Measurements from ENCODE around the gene SATB2.

Gene SATB2

DNA sequence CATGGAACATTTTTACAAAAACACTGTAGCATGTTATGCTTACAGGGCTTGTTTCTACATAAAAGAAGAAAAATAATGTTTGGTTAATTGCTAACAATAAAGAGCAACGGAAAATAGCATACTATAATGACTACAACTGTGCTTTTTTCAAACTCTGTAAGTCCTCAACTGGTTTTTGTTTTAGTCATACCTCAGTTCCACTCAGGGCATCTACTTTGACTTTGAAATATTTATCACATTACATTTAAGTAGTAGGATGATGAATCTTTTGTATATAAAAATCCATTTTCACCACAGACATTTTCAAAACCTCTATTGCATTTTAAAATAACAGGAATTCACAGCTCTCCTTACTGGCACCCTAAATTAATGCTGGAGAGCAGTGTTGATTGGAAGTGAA lies 8.3 kb downstream of the SATB2 start:
- H3K9ac ChIP-seq (ENCODE audit: low read depth, low read length): no peak overlapping the region
- no peaks in the 10 kb centered on the region for H3K4me1 ChIP-seq (ENCODE audit: insufficient read depth, low read length)
- no peak for TF ChIP-seq EZH2 (IDR thresholded peaks at IDR 0.05; ENCODE audit: borderline replicate concordance, low read depth, low read length, severe bottlenecking)
- TF ChIP-seq, protein P1, sequence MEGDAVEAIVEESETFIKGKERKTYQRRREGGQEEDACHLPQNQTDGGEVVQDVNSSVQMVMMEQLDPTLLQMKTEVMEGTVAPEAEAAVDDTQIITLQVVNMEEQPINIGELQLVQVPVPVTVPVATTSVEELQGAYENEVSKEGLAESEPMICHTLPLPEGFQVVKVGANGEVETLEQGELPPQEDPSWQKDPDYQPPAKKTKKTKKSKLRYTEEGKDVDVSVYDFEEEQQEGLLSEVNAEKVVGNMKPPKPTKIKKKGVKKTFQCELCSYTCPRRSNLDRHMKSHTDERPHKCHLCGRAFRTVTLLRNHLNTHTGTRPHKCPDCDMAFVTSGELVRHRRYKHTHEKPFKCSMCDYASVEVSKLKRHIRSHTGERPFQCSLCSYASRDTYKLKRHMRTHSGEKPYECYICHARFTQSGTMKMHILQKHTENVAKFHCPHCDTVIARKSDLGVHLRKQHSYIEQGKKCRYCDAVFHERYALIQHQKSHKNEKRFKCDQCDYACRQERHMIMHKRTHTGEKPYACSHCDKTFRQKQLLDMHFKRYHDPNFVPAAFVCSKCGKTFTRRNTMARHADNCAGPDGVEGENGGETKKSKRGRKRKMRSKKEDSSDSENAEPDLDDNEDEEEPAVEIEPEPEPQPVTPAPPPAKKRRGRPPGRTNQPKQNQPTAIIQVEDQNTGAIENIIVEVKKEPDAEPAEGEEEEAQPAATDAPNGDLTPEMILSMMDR (IDR thresholded peaks at IDR 0.05; ENCODE audit: borderline replicate concordance, extremely low read depth, low read length, poor library complexity, severe bottlenecking): no peak
- H3K4me3 ChIP-seq (ENCODE audit: low read depth in 1 of 2, low read length in 2 of 2): no peak overlapping the region
- H3K27ac ChIP-seq (ENCODE audit: low read length): no peak overlapping the region
- no peak overlapping the region for H3K4me2 ChIP-seq (ENCODE audit: insufficient read depth, low read length)
- no peaks in the 10 kb centered on the region for H4K20me1 ChIP-seq (ENCODE audit: insufficient read depth, low read length)
- DNase-seq (no peak), ATAC-seq (ENCODE audit: insufficient read depth, low read depth) (no peak)
- H3K36me3 ChIP-seq (ENCODE audit: insufficient read depth, low read length): no peaks in the 10 kb centered on the region
- no peak overlapping the region for H2AFZ ChIP-seq (ENCODE audit: low read depth, low read length)
- no peaks in the 10 kb centered on the region for H3K79me2 ChIP-seq (ENCODE audit: insufficient read depth, low read length)
- no peaks in the 10 kb centered on the region for H3K9me3 ChIP-seq (ENCODE audit: insufficient read depth, low read length, severe bottlenecking)
- no peaks in the 10 kb centered on the region for H3K27me3 ChIP-seq (ENCODE audit: insufficient read depth, low read length, poor library complexity)

DNA sequence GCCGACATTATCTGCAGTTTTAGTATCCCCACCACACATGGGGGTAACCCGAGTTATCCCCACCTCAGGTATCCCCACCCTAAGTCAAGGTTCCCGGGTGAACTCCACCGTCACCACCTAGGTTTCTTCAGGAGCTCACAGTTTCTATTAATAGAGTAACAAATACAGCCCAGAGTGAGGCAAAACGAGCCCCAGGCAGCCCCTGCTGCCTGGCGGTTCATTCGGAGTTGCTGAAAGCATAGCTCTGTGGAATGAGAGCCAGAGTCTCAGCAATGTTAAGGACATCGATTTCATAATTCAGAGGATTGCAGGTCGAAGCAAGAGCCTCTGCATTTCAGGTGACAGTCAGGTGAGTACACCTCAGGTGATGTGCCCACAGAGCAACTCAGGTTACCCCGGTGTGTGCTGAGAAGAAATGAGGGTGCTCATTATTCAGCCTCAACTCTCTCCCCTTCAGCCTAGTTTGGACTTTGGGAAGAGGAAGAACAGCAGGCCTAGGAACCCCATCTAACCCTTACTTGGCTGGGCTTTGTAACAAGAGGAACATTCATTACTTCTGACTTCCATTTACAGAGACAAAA lies 10.7 kb downstream of the SATB2 start:
- Histone ChIP-seq H3K9ac (ENCODE audit: low read depth, low read length) (no peak overlapping the region), H3K27ac (ENCODE audit: low read length) (no peak overlapping the region), H3K9me3 (ENCODE audit: insufficient read depth, low read length, severe bottlenecking) (no peaks in the 10 kb centered on the region), H3K4me1 (ENCODE audit: insufficient read depth, low read length) (no peaks in the 10 kb centered on the region), H3K4me3 (ENCODE audit: low read depth in 1 of 2, low read length in 2 of 2) (no peak overlapping the region), H3K36me3 (ENCODE audit: insufficient read depth, low read length) (no peaks in the 10 kb centered on the region), H3K27me3 (ENCODE audit: insufficient read depth, low read length, poor library complexity) (no peaks in the 10 kb centered on the region), H3K79me2 (ENCODE audit: insufficient read depth, low read length) (no peaks in the 10 kb centered on the region), H2AFZ (ENCODE audit: low read depth, low read length) (no peak overlapping the region), H4K20me1 (ENCODE audit: insufficient read depth, low read length) (no peaks in the 10 kb centered on the region), H3K4me2 (ENCODE audit: insufficient read depth, low read length) (no peak overlapping the region)
- no peak for DNase-seq
- TF ChIP-seq, protein P1 (IDR thresholded peaks at IDR 0.05; ENCODE audit: borderline replicate concordance, extremely low read depth, low read length, poor library complexity, severe bottlenecking): no peak
- no peak for TF ChIP-seq EZH2 (IDR thresholded peaks at IDR 0.05; ENCODE audit: borderline replicate concordance, low read depth, low read length, severe bottlenecking)
- no peak for ATAC-seq (ENCODE audit: insufficient read depth, low read depth)

DNA sequence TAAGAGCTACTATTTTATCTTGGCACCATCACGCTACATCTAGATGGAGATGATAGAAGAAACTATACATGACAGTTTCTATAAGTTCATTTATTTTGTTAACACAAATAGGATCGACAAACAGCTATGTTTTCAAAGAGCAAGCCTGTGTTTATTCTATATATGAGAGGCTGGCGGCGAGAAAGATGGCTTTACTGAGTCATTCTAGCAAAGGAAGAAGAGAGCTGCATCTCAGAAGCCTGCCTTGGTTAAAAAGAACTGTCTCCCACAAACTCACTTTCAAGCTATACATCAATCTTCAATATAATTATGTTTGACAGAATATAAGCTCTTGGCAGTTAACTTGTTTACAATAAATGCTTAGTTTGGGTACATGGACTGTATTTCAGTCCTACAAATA lies 13.0 kb downstream of the SATB2 start:
- TF ChIP-seq, protein P1 (IDR thresholded peaks at IDR 0.05; ENCODE audit: borderline replicate concordance, extremely low read depth, low read length, poor library complexity, severe bottlenecking): no peak
- TF ChIP-seq EZH2 (IDR thresholded peaks at IDR 0.05; ENCODE audit: borderline replicate concordance, low read depth, low read length, severe bottlenecking): no peak
- no peak overlapping the region for H3K4me3 ChIP-seq (ENCODE audit: low read depth in 1 of 2, low read length in 2 of 2)
- no peak overlapping the region for H3K27ac ChIP-seq (ENCODE audit: low read length)
- no peaks in the 10 kb centered on the region for H3K79me2 ChIP-seq (ENCODE audit: insufficient read depth, low read length)
- no peaks in the 10 kb centered on the region for H3K9me3 ChIP-seq (ENCODE audit: insufficient read depth, low read length, severe bottlenecking)
- H3K9ac ChIP-seq (ENCODE audit: low read depth, low read length): no peak overlapping the region
- no peaks in the 10 kb centered on the region for H3K27me3 ChIP-seq (ENCODE audit: insufficient read depth, low read length, poor library complexity)
- no peaks in the 10 kb centered on the region for H3K4me1 ChIP-seq (ENCODE audit: insufficient read depth, low read length)
- no peak for ATAC-seq (ENCODE audit: insufficient read depth, low read depth)
- no peaks in the 10 kb centered on the region for H3K36me3 ChIP-seq (ENCODE audit: insufficient read depth, low read length)
- no peak for DNase-seq
- H3K4me2 ChIP-seq (ENCODE audit: insufficient read depth, low read length): no peak overlapping the region
- no peak overlapping the region for H2AFZ ChIP-seq (ENCODE audit: low read depth, low read length)
- no peaks in the 10 kb centered on the region for H4K20me1 ChIP-seq (ENCODE audit: insufficient read depth, low read length)
